Endothelial cell of umbilical vein (primary cell): ENCODE data around the gene HSPA6. TPM values are rescaled to one million over a fixed set of nuclear protein-coding genes. Genes with fewer than 3 reads are reported as not detected.

Experiments
- BruUV-seq: library from RNA; stranded (reverse); fragments of 400-500 nt; replicated peaks from 2 replicates; lab custom pipeline; 2021; lab: Mats Ljungman, UMichigan
- CTCF ChIA-PET: fragments of 300-600, 350-600 bp; sonication (Branson Sonifier 250); formaldehyde crosslinking; loops from one replicate; lab custom pipeline; 2021; ENCODE audit warnings: antibody characterized with exemption, inconsistent platforms; lab: Charles Lee
- POLR2A ChIA-PET: fragments of 300-600, 350-600 bp; sonication (Branson Sonifier 250); formaldehyde crosslinking; loops from one replicate; lab custom pipeline; 2021; ENCODE audit warnings: antibody characterized with exemption, inconsistent platforms; lab: Charles Lee
- DNase-seq: peaks from one replicate; pipeline ENCODE4 v3.0.0-alpha.2; 2011; ENCODE audit warnings: low read depth, low spot score
- FAIRE-seq: peaks from 2 replicates; lab custom pipeline; 2011; peaks lifted over from hg19 to GRCh38; lab: Jason Lieb, UNC
- H2AFZ ChIP-seq: 2 replicates; pipeline ENCODE4 v1.6.0; 2012; ENCODE audit warnings: low read depth, low read length, control low read depth, inconsistent platforms
- H3K27ac ChIP-seq: 2 replicates; pipeline ENCODE4 v1.5.1; 2011; ENCODE audit warnings: low read depth, mild to moderate bottlenecking, control low read depth, low read length, moderate library complexity; ENCODE audit not compliant: insufficient read depth
- H3K27me3 ChIP-seq, 2 experiments: 2 replicates each; pipeline versions ENCODE4 v1.6.0 to v1.6.1; 2011; ENCODE audit warnings: low read length in 2 of 2, mixed read lengths in 1 of 2; ENCODE audit not compliant: control insufficient read depth in 2 of 2, insufficient read depth in 2 of 2
- H3K36me3 ChIP-seq, 2 experiments: 2 replicates in 1 of 2; 3 replicates in 1 of 2; pipeline ENCODE4 v1.5.1; 2011; ENCODE audit warnings: low read length in 2 of 2, mild to moderate bottlenecking in 1 of 2, moderate library complexity in 1 of 2; ENCODE audit not compliant: control insufficient read depth in 2 of 2, insufficient read depth in 2 of 2; ENCODE audit errors: extremely low read depth in 1 of 2
- H3K4me1 ChIP-seq: 3 replicates; pipeline ENCODE4 v1.5.1; 2011; ENCODE audit warnings: mild to moderate bottlenecking, low read length; ENCODE audit not compliant: control insufficient read depth, insufficient read depth; ENCODE audit errors: extremely low read depth
- H3K4me2 ChIP-seq: 2 replicates; pipeline ENCODE4 v1.6.1; 2011; ENCODE audit warnings: low read length, control low read depth, mixed read lengths; ENCODE audit not compliant: insufficient read depth
- H3K4me3 ChIP-seq, 3 experiments: fragments of 200-600 bp in 1 of 3; sonication (generic), shearing (Covaris generic) in 1 of 3; replicated peaks in 1 of 3; 2 replicates each; pipeline ENCODE4 v1.5.1; 2011 to 2016; ENCODE audit warnings: control low read depth in 3 of 3, low read length in 3 of 3, mild to moderate bottlenecking in 2 of 3, inconsistent platforms in 1 of 3, low read depth in 1 of 3, moderate library complexity in 1 of 3; ENCODE audit not compliant: insufficient read depth in 1 of 3
- H3K79me2 ChIP-seq: 2 replicates; pipeline ENCODE4 v1.6.0; 2012; ENCODE audit warnings: low read length, inconsistent platforms; ENCODE audit not compliant: control insufficient read depth, insufficient read depth
- H3K9ac ChIP-seq: replicated peaks from 2 replicates; pipeline ENCODE3; 2011; ENCODE audit warnings: low read length, control low read depth; ENCODE audit not compliant: insufficient read depth; ENCODE audit errors: extremely low read depth
- H3K9me1 ChIP-seq: replicated peaks from 3 replicates; pipeline ENCODE4 v1.6.0; 2011; ENCODE audit warnings: mild to moderate bottlenecking, low read length; ENCODE audit not compliant: control insufficient read depth, insufficient read depth; ENCODE audit errors: extremely low read depth
- H3K9me3 ChIP-seq: replicated peaks from 2 replicates; pipeline ENCODE4 v1.5.1; 2012; ENCODE audit warnings: low read length, inconsistent platforms; ENCODE audit not compliant: control insufficient read depth, insufficient read depth
- H4K20me1 ChIP-seq: replicated peaks from 2 replicates; pipeline ENCODE3; 2011; ENCODE audit warnings: mild to moderate bottlenecking, low read length; ENCODE audit not compliant: control insufficient read depth, insufficient read depth; ENCODE audit errors: extremely low read depth
- EZH2 ChIP-seq: IDR thresholded peaks from 2 replicates; pipeline ENCODE4 v1.6.1; 2012; ENCODE audit warnings: borderline replicate concordance, low read depth, mild to moderate bottlenecking, moderate library complexity, low read length, inconsistent platforms; ENCODE audit not compliant: severe bottlenecking
- FOS ChIP-seq: IDR thresholded peaks from 2 replicates; pipeline ENCODE4 v1.6.1; 2011; ENCODE audit warnings: mild to moderate bottlenecking, low read length, moderate library complexity, borderline replicate concordance; ENCODE audit not compliant: insufficient read depth
- GATA2 ChIP-seq: IDR thresholded peaks from 2 replicates; pipeline ENCODE4 v1.7.0; 2011; ENCODE audit warnings: low read depth, mild to moderate bottlenecking, moderate library complexity, mixed read lengths, low read length; ENCODE audit not compliant: insufficient read length, insufficient read depth
- JUN ChIP-seq: IDR thresholded peaks from 2 replicates; pipeline ENCODE4 v1.6.1; 2011; ENCODE audit warnings: borderline replicate concordance, low read depth; ENCODE audit not compliant: insufficient read length, insufficient read depth
- MYC ChIP-seq: IDR thresholded peaks from one replicate; pipeline ENCODE4 v1.6.1; 2011; ENCODE audit warnings: mild to moderate bottlenecking, low read depth, low read length
- POLR2A ChIP-seq: IDR thresholded peaks from 2 replicates; pipeline ENCODE4 v1.6.1; 2012; ENCODE audit warnings: low read depth, mild to moderate bottlenecking, control low read depth, low read length
- dilution Hi-C: fragments of 300-500 bp; cut with MboI; formaldehyde crosslinking; loops from one replicate; pipeline ENCODE4 v1.15.0; 2019; ENCODE audit warnings: low sequenced_read_pairs; ENCODE audit not compliant: extremely low pct_ligation_motif_present
- intact Hi-C: fragments of 100-400 bp; cut with micrococcal nuclease; formaldehyde crosslinking; loops from one replicate; pipeline ENCODE4 v1.10.0; 2022
- polyA plus RNA-seq, 4 experiments: library from polyadenylated mRNA; depleted of rRNA in 3 of 4; stranded (reverse) in 3 of 4; unstranded in 1 of 4; fragments of >200 nt; gene quantifications; 2 replicates each; pipeline versions ENCODE4 v1.2.1 to v1.2.3, GENCODE V29; 2011 to 2012; ENCODE audit warnings: missing spikeins in 1 of 4
- total RNA-seq: library from RNA; stranded (reverse); gene quantifications from 2 replicates; pipeline ENCODE4 v1.2.3, GENCODE V29; 2021
- TF ChIP-seq, protein P1 (sequence below), 2 donors: IDR thresholded peaks; 1 replicate in 1 of 2; 2 replicates in 1 of 2; pipeline ENCODE4 v1.5.1; 2011; ENCODE audit warnings: low read length in 2 of 2, mild to moderate bottlenecking in 2 of 2, moderate library complexity in 2 of 2, control low read depth in 1 of 2, inconsistent platforms in 1 of 2, low read depth in 1 of 2; ENCODE audit not compliant: insufficient read depth in 1 of 2; ENCODE audit errors: extremely low read depth in 1 of 2
- TF ChIP-seq, protein P2 (sequence below): IDR thresholded peaks from 2 replicates; pipeline ENCODE4 v1.6.1; 2011; ENCODE audit not compliant: insufficient read depth, insufficient read length

HSPA6 gene
- total and polyA plus RNA-seq, 2 donors (not counting 3 experiments of a cell fraction or from before 2014, with no cell fraction given) = 0.10 to 0.13 TPM

DNA sequence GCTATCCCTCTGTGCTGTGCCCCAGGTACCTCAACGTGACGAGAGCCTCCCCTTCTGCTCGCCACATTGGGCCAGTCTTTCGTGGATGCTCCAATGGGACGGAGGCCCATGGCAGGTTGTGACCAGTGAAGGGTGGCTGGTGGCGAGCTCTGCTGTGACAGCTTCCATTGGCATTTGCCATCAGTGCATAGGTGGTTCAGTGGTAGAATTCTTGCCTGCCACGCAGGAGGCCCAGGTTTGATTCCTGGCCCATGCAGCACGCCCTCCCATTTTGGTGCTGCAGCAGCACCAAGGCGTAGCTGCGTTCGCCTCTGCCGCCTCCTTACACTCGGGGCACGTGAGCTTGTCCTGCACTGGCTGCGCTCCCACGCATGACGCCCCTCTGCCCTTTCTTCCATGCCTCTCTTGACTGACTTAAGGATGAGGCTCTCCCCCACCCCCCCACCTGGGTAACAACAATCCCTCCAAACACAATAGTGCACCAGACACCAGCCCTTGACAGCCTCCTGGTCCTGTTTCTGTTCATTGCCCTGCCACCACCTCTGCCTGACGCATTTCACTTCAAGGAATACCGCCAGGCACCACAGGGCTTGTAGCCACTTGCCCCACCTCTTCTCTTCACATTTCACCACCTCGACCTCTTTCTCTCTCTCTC is 43.8 kb upstream of the HSPA6 start:
- peaks cover 2 to 3% of the 10 kb centered on the region in 2 experiments for H3K27me3 ChIP-seq
- no peak for TF ChIP-seq JUN
- no peak for TF ChIP-seq FOS
- TF ChIP-seq, protein P1, sequence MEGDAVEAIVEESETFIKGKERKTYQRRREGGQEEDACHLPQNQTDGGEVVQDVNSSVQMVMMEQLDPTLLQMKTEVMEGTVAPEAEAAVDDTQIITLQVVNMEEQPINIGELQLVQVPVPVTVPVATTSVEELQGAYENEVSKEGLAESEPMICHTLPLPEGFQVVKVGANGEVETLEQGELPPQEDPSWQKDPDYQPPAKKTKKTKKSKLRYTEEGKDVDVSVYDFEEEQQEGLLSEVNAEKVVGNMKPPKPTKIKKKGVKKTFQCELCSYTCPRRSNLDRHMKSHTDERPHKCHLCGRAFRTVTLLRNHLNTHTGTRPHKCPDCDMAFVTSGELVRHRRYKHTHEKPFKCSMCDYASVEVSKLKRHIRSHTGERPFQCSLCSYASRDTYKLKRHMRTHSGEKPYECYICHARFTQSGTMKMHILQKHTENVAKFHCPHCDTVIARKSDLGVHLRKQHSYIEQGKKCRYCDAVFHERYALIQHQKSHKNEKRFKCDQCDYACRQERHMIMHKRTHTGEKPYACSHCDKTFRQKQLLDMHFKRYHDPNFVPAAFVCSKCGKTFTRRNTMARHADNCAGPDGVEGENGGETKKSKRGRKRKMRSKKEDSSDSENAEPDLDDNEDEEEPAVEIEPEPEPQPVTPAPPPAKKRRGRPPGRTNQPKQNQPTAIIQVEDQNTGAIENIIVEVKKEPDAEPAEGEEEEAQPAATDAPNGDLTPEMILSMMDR (IDR thresholded peaks at IDR 0.05; ENCODE audit: extremely low read depth in 1 of 2, insufficient read depth in 1 of 2, low read depth in 1 of 2, low read length in 2 of 2) = no peak
- no peak for TF ChIP-seq POLR2A
- TF ChIP-seq GATA2 = no peak
- TF ChIP-seq EZH2 = no peak
- no peak for TF ChIP-seq MYC
- TF ChIP-seq, protein P2, sequence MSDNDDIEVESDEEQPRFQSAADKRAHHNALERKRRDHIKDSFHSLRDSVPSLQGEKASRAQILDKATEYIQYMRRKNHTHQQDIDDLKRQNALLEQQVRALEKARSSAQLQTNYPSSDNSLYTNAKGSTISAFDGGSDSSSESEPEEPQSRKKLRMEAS = no peak
- ChIA-PET POLR2A (no interaction called here), CTCF (no interaction called here)
- no peaks in the 10 kb centered on the region for H3K9me1 ChIP-seq
- no peak overlapping the region for H3K27ac ChIP-seq
- H3K79me2 ChIP-seq = no peaks in the 10 kb centered on the region
- FAIRE-seq (no peak), DNase-seq (no peak)
- H3K36me3 ChIP-seq = no peaks in the 10 kb centered on the region
- no peaks in the 10 kb centered on the region for H3K4me1 ChIP-seq
- dilution Hi-C loops = no loop called here
- no peak overlapping the region for H3K9ac ChIP-seq
- H3K9me3 ChIP-seq = no peaks in the 10 kb centered on the region
- no peak overlapping the region for H3K4me3 ChIP-seq
- H3K4me2 ChIP-seq = no peak overlapping the region
- H2AFZ ChIP-seq = no peak overlapping the region
- intact Hi-C loops = loop anchor here (10.0 kb wide), 1 partner anchor 84 kb away; no protein-coding TSS in a partner anchor
- BruUV-seq = no TSS peak
- no peaks in the 10 kb centered on the region for H4K20me1 ChIP-seq
